HG03135 (cell line): ENCODE results near the gene SYNJ2BP.
"Not testable (repeated sequence)": the region's sequence is repeated elsewhere in the genome, so short reads cannot be mapped to it uniquely, and the experiment has no call there.

Source experiments
- ATAC-seq: cut with Tn5 transposase; IDR thresholded peaks from one replicate; pipeline ENCODE4 v1.9.1; 2021; ENCODE audit warnings: mild to moderate bottlenecking, moderate library complexity; ENCODE audit not compliant: unreplicated experiment

Gene SYNJ2BP

GRCh38 chr14:70416725-70417349 is at the start of gene SYNJ2BP:
SYNJ2BP (minus strand) TSS chr14:70417090; CDS start chr14:70416963, 127 bp downstream.
- ATAC-seq = no peak

- no peak for ATAC-seq
Measured at GRCh38 chr14:70454731-70455130, 37.8 kb upstream of the SYNJ2BP start.

DNA sequence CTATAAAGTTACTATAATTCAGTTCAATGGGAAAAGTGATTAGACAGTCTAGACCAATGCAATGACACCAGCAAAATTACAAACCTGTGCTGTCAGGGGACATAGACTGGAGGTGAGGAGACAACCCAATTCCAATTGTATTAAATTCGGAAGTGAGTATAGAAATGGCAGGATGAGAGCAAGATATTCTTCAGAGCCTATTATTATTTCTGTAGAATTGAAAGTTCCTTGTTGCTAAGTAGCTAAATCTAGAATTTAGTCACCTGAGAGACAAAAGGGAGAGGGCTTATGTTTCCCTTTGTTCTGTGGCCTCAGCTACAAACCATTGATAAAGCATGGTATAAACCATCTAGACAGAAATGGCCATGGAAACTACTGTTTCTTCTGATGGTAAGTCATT is 35.0 kb upstream of the SYNJ2BP start, which contains the start of gene ADAM21:
ADAM21 (plus strand) TSS at position 301 of the 400 bp plus-strand sequence. CDS start 5,326 bp downstream, outside the sequence.
- ATAC-seq = no peak

DNA sequence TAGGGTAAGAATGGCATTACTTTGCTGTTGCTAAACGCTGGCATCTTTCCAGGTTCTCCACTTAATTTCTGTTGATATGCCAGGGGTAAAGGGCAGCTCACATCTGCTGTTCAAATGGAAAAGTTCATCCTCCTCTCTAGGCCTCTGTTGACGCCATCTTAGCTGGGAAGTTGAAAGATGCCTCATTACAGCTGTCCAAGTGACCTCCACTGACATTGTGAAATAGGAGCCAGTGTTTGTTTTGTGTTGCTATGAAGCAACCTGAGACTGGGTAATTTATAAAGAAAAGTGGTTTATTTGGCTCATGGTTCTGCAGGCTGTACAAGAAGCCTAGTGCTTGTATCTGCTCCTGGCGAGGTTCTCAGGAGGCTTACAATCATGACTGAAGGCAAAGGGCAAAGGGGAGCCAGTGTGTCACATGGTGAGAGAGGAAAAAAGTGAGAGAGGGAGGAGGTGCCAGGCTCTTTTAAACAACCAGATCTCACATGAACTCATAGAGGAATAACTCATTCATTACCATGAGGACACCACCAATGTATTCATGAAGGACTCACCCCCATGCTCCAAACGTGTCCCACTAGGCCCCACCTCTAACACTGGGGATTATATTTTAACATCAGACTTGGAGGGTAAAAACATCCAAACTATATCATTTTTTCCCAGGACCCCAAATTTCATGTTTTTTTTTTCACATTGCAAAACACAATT is 31.9 kb upstream of the SYNJ2BP start:
- no peak for ATAC-seq

DNA sequence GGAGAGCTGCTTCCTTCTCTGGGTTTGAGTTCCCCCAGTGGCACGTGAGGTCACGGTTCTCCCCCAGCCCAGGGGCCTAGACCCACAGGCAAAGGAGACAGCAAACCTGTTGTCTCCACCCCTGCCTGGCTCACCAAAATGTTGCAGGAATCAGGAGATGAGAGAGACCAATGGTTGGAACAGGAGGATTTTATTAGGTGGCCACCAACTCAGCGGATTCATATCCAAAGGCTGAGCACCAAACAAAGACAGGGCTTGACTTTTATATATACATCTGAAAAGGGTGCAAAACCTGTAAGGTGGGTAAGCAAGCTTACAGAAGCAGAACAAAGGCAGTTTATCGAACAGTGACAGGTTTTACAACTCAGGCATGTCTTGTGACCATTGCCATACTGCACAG is 25.9 kb upstream of the SYNJ2BP start:
- no peak for ATAC-seq

DNA sequence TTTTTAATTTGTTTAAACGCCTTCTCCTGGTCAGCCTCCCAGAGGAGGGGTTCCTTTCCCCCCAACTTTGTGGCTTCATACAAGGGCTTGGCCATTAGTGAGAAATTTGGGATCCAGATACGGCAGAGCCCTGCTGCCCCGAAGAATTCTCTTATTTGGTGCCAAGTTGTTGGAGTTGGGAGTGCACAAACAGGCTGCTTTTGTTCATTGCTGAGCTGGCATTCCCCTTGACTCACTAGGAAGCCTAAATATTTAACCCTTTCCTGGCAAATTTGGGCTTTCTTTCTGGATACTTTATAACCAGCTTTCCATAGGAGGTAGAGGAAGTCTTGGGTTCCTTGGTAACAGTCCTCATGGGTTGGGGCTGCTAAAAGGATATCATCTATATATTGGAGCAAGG is 24.8 kb upstream of the SYNJ2BP start:
- no peak for ATAC-seq

GRCh38 chr14:70436867-70437266 is 20.0 kb upstream of the SYNJ2BP start:
- no peak for ATAC-seq

- ATAC-seq = not testable (repeated sequence)
Measured at GRCh38 chr14:70426555-70426954, 9.7 kb upstream of the SYNJ2BP start.

DNA sequence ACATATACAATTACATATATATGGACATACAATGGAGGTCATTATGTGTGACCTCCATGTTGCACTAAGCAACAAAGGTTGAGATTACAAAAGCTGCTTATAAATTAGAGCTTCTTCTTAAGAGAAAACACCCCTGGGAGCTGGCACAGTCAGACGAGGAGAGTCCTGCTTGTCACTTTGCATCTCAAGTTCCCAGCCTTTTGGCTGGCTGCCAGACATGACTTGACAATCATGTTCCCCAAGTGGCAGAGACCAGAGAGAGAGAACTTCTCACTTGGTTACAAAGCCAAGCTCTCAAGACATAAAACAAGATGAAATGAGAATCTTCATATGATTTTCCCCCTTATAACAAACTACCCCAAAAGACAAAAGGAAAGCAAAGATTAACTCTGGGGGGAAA is 8.5 kb upstream of the SYNJ2BP start:
- no peak for ATAC-seq

- no peak for ATAC-seq
Measured at GRCh38 chr14:70422538-70422937, 5.6 kb upstream of the SYNJ2BP start.

GRCh38 chr14:70419270-70419931 is 2.5 kb upstream of the SYNJ2BP start:
- not testable (repeated sequence) for ATAC-seq

- ATAC-seq = no peak
Measured at GRCh38 chr14:70416338-70416724, 559 bp downstream of the SYNJ2BP start.

GRCh38 chr14:70415788-70416187 is 1.1 kb downstream of the SYNJ2BP start:
- no peak for ATAC-seq

DNA sequence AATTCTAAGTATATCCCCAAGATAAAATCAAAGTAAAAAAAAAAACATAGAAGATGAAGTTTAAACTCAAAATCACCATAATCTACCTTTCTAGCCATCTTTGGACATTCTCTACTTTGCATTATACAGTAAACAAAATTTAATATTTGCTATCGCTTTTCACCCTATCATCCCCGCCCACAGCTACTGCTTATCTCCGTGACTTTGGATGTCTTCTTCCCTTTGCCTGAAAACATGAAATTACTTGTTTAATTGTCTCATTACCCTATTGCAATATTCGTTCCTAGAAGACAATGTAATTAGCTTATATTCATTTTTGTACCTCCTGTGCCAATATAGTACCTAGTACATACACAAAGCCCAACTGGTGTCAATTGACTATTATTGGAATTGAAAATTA is 9.3 kb downstream of the SYNJ2BP start:
- ATAC-seq = no peak

DNA sequence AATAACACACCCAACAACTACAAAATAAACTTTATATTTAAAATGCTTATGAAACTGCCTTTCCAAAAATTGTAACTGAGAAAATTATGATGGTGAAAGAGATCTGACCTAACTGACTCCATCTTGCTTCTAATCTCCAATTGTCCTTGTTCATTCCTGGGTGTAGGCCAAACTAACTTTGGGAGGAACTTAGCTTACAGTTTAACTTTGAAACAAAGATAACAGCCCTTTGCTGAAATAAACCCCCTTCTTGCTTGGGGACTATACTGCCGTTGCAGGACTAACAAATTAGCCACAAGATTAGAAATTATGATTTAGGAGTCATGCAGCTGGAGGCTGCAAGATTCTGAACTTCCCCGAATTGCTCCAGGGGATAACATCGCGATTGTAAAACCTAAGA is 10.7 kb downstream of the SYNJ2BP start:
- not testable (repeated sequence) for ATAC-seq

DNA sequence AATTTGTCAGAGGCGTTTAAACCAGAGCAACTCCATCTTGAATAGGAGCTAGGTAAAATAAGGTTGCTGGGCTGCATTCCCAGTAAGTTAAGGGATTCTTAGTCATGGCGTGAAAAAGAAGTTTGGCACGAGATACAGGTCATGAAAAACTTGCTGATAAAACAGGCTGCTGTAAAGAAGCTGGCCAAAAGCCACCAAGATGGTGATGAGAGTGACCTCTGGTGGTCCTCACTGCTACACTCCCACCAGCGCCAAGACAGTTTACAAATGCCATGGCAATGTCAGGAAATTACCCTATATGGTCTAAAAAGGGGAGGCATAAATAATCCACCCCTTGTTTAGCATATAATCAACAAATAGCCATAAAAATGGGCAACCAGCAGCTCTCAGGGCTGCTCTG is 13.6 kb downstream of the SYNJ2BP start:
- ATAC-seq = not testable (repeated sequence)

DNA sequence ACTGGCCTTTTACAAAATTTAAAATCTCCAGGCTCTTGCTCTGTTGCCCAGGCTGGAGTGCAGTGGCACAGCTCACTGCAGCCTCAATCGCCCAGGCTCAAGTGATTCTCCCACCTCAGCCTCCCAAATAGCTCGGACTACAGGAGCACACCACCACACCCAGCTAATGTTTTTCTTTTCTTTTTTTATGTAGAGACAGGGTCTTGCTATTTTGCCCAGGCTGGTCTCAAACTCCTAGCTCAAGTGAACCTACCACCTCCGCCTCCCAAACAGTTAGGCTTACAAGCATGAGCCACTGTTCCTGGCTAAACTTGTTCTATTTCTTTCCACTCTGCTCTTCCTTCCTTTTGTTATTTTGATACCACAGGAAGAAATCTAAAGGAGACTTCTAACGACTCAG is 15.2 kb downstream of the SYNJ2BP start:
- ATAC-seq = no peak

GRCh38 chr14:70398706-70399431 is 18.0 kb downstream of the SYNJ2BP start:
- no peak for ATAC-seq

DNA sequence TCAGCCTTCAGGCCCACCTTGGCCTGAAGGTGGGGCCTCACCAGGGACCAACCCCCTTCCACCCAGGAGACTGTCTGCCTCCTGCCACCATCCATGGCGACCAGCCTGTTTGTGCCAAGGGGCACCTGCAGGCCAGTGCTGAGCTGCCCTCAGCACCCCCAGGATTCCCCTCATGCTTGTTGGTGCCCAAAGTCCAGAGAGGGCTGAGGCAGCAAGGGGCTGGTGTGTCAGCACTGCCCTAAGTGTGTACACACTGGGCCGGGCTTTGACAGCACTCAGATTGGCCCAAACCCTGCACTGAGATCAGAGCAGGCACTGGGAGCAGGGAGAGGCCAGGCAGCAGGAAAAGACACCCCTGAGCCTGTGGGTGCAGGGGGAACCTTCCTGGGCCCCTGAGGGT is 18.6 kb downstream of the SYNJ2BP start:
- ATAC-seq = no peak

DNA sequence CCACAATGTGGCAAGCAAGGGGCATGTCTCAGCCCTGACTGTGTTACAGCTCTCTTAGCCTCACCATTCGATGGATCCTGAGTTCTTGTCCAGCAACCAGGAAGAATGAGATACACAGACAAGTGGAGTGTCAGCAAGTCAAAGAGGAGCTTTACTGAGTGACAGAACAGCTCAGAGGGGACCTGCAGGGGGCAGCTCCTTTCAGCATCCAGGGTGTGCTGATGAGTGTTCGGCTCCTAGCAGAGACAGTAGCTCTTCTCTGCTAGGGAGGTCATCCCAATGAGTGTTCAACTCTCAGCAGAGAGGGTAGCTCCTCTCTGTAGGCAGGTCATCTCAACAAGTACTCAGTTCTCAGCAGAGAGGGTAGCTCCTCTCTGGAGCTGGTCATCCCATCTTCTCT is 19.1 kb downstream of the SYNJ2BP start:
- ATAC-seq = no peak

GRCh38 chr14:70394674-70395306 is 22.1 kb downstream of the SYNJ2BP start:
- no peak for ATAC-seq
